AML-193 (cell line): ENCODE data around the gene POLR1A.

ENCODE experiments used
- DNase-seq, 2 experiments: peaks; one replicate each; lab custom pipeline; 2025; lab: John Stamatoyannopoulos, UW

POLR1A gene

DNA sequence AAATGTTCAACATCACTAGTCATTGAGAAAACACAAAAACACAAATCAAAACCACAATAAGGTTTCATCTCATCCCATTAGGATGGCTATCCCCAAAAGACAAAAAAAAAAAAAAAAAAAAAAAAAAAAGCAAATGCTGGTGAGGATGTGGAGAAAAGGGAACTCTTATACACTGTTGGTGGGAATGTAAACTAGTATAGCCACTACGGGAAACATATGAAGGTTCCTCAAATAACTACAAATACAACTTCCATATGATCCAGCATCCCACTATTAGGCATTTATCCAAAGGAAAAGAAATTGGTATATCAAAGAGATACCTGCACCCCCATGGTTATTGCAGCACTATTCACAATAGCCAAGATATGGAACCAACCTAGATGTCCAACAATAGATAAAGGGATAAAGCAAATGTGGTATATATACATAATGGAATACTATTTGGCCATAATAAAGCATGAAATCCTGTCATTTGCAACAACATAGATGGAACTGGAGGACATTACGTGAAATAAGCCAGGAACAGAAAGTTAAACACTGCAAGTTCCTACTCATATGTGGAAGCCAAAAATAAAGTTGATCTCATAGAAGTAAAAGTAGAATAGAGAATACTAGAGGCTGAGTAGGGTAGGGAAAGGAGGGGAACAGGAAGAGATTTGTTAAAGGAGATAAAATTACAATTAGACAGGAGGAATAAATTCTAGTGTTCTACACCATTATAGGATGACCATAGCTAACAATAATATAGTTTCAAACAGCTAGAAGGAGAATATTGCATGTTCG, 8.4 kb downstream of the POLR1A start:
- no peak for DNase-seq

DNA sequence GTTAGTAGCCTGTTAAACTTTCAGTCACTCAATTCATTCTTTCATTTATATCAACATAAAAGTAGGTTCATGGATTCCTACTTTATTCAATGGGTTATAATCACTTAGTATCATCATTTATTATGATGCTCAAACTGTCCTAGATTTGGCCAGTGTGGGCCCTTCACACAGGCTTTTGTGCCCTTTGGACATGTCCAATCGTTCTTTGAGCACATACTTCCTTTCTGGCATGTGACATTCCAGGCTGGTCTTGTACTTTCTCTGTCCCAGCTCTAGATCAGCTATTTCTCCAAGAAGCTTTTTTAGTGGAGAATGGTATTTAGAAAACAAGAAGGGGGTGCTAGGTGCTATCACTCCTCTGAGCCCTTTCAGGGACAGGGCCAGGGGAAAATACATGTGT, 11.5 kb downstream of the POLR1A start:
- DNase-seq: no peak

DNA sequence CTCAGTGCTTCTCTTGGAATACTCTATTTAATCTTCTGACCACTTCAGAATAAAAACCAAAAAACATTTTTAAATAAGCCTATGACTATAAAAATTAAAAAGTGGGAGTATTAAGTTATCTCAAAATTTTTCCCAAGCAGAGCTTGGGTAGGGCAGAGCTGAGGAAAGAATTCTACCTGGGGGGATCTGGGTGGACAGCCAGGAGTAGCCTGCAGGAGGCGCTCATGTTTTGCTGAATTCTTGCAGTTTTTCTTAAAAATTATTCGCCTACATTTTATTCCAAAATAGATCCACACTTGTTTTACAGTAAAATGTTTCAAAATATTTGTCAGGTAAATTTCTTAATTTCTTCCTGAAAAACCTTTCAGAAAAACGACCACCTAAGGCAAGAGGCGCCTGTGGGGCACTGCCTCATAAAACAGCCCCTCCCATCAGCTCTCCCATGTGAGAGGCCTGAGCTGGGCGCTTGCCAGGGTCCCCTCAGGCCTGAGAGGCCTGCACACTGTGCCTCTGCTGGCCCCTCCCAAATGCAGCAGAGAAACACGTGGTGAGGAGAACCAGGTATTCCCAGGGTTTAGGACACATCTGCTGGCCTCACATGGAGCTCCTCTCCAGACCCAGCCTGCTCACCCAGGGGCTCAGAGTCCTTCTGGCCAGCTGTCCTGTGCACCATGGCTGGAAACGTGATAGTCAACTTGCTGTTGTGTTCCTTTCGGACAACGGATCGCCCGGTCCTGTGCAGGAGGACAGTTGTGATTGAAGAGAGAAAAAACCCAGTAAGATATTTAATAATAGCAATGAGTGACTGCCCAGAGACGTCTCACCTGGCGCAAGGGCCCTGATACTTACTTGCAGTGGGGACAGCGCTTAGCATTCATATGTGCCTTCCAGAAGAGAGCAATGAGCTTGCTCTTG, 17.5 kb downstream of the POLR1A start:
- no peak for DNase-seq

DNA sequence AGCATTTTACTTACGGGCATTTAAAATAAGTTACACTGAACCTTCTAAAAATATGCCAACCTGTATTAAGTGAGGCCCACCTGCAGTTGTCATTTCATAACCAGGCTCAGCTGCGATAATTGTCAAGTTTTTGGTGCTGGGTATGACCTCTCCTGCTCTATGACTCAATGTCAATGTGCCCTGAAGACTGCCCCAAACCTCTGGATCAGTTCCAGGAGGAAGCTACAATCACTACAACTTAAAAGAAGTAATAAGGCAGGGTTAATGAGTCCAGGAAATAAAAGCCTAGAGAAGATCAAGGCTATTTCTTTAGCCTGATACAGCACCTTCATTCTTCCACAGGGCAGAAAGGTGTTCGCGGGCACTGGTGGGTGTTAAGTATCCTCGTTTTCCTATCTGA, 22.9 kb downstream of the POLR1A start:
- no peak for DNase-seq

DNA sequence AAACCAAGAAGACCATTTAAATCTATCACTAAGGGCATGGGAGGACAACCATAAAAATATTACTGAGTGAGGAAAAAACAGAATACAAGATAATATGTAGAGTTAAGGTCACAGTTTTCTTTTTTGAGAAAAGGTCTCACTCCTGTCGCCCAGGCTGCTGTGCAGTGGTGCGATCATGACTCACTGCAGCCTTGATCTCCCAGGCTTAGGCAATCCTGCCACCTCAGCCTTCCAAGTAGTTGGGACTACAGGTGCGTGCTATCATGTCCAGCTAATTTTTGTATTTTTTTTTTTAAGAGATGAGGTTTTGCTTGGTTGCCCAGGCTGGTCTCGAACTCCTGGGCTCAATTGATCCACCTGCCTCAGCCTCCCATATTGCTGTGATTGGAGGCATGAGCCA, 24.0 kb downstream of the POLR1A start:
- DNase-seq: no peak

DNA sequence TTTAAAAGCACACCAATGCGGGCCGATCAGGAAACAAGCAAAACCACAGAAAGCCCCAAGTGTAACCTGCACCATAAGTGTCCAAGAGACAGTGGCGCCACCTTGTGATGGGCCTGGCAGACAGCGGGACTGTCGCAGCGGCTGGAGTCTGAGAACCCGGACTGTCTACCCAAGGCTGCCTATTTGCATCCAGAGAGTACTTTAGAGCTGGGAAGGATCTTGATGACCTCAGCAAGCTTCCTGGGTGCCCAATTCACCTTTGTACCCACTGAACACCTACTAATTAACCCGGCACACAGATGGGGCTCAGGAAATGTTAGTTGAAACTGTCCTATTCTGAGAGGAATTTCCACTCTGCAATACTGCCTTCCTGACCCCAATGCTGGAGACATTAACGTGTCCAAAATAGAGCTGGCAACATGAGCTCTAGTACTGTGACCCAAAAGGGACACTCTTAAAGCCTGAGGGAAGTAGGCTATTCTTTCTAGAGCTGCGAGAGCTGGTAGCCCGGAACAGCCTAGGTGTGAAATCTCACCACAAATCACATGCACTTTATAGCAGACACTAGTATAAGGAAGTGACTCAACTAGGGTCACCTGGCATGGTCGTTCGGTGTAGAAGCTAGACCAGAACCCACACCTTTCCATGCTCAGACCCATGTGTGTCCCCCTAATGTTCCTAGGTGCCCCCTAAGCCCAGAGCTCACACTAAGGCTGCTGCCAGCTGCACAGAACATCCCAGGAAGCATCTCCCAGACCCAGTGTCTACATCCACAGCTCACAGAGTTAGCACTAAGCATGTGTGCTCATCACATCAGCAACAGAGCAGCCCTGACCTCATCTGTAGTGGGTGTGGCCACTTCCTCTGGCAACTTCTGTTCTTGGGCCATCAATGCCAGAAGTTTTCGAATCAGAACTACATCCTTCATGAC, 25.4 kb downstream of the POLR1A start:
- DNase-seq: peak; percentile 36 to 44

DNA sequence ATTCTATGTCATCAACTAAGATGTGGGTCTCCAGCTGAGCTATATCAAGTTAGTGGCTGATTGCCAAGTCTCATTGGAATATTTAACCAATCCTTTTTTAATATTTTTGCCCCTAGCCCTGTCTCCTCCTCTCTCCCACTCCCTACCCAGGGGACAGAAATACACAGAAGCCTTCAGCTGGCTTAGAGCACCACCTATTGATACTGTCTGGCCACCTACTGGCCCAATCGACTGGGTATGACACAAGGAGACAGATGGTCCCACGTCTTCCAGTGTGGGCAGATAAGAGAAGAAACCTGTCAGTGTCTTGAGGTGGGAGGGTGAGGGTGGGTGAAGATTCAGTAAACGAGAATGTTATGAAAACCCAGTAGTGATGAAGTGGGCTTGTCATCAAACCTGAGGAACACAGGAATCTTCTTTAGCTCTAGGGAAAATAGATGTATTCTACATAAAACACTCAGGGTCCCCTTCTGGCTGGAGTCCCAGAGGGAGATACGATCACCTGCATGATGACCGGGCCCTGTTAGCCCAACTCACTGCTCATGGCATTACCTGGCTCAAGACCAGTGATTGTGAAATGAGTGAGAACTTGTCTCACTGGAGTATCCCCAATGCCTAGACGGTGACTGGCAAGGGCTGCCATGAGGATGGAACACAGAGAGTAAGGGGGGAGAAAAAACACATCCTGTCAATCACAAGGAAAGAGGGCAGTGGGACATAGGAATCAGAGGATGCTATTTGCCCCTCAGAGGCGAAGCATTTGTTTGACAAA, 26.7 kb downstream of the POLR1A start:
- DNase-seq: peak; percentile 12 to 28

DNA sequence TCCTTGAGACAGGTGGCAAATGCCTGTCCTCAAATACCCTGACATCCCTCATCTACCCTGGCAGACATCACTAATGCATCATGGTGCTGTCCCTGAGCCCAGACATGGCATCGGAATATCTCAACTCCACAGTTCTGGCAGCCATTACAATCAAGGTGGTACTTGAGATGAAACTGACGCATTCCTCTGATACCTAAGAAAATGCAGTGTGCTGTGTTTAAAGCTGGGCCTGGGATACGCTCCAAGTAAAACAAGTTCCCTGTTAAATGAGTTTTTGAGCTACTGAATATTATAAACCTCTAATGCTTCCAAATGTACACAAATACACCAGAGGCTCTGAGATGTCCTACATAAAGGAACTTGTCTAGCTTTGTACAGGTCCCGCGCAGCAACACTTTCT, 29.8 kb downstream of the POLR1A start:
- DNase-seq: no peak

DNA sequence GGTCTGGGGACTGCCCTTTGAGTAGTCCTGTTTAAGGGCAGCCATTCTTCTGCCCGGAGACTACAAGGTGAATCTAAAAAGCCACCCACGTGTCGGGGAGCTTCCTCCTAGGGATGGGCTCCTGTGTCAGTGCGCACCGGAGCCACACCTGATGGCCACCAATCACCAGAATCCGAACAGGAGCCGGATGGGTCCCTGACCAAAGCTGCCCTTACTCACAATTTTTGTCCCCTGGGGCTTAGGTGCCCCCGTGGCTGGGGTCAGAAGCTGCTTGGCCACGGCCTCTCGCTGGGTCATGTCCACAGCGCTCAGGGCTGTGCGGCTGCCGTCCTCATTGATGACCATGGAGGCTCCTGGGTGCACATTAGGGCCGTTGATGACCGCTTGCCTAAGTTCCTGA, 30.9 kb downstream of the POLR1A start:
- no peak for DNase-seq

DNA sequence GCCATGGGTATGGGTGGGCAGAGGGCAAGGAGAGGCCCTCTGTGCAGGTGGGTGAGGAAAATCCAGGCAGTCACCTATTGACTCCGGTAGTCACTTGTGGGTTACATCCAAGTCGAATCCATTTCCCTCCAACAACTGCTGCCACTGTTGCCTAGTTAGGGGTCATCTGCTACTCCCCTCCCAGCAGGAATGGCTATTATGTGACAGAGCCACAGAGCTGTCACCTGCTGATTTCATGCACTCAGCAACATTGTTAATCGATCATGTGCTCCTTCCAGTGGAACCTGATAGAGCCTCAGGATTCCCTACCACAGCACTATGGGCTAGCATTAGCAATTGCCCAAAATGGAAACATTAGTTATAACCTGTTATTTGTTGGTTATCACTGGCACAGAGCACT, 31.4 kb downstream of the POLR1A start:
- DNase-seq: no peak

DNA sequence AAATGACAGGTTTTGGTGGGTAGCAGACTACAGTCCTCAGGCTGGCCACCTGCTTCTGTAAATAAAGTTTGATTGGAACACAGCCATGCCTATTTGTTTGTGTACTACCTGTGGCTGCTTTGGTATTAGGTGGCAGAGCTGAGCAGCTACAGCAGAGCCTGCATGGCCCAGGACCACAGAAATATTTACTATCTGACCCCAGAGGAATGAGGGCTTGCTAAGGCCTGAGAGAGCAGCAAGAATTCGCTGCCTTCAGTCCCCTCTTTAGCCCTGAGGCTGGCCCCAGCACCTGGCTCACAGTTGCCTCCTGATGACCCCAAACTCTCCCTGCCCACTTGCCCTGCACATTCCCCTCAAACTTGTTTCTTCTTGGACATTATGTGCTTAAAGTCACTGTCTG, 32.5 kb downstream of the POLR1A start:
- no peak for DNase-seq

DNA sequence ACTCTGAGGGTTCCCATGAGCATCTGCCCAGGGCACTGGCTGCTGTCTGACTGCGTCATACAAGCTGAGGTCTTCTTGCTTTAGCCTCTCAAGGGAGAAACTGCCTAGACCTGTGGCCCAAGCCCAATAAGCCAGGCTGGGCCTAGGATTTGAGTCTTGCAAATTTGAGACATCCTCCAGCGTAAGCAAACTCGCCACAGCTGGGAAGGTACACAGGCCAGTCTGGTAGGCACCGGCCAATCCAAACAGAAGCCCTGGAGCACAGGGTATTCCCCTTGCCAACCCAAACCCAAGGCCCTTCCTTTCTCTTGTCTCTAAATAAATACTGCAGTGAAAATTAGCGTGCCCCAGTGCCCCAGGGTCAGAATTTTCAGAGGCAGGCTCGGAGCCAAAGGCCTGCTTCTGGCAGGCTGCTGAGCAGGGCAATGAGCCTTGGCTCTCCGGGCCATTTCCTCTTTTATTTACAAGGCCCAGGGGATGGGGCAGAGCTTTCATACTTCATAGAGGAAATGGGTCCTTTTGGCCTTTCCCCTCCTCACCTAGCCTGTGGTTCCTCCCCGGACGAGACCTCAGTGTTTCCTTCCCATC, 33.3 kb downstream of the POLR1A start:
- no peak for DNase-seq

DNA sequence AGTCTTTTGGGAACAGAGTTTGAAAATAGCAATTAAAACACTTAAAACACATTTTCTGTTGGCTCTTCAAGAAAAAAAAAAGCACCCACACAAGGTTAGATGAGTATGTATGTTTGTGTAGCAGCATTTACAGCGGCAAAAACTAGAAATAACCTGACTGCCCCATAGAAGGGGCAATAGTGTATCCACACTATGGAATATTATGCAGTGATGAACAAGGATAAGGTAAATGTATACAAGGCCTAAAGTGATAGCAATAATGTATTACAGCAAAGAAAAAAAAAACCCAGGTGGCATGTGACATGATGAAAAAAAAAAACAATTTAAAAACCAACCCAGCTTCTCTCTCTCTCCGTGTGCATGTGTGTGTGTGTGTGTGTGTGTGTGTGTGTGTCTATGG, 34.8 kb downstream of the POLR1A start:
- no peak for DNase-seq

DNA sequence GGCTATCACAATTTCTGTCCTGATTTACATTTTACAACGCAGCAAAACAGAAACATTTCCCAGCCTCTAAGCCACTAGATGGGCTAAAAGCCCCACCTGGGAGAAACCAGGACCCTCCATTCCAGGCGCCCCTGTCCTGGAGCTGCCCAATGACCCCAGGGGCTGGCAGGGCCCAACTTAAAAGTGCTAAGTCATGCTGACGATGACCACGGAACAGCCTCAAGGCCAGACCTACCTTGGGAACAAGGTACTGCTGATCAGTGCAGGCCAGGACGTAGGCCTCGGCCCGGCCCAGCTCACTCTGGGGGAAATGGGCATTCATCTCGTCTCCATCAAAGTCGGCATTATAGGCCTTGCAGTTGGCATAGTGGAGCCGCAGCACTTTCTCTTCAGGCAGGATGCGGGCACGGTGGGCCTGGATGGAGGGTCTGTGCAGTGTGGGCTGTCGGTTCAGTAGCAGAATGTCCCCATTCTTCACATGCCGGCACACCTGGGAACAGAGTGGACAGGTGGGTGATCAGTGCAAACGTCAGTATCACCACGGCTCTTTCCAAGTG, 35.8 kb downstream of the POLR1A start:
- no peak for DNase-seq

DNA sequence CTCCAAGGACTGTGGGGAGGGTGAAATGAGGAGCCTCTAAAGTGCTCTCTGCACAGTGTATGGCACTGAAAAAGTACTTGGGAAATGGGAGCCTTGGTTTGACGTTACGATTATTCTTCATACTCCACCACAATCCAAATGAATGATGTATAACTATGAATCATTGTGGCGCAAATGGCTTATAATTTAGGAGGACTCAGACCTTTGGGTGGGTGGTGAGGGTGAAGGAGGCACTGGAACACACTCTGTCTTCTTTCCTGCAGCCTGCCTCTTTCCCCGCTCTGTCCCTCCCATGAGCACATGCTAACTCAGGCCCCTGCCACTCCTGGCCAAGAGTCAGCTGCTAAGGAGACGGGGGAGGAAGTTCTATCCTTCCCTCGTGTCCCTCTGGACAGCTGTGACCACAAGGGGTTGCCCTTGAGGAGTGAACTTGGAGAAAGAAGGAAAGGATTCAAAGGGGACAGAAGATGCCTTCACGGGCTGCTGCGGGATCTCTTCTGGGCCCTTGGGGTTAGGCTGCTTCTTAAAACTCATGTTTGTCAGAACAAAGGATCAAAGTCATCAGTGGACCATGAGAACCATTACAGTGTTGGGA, 36.5 kb downstream of the POLR1A start:
- no peak for DNase-seq

DNA sequence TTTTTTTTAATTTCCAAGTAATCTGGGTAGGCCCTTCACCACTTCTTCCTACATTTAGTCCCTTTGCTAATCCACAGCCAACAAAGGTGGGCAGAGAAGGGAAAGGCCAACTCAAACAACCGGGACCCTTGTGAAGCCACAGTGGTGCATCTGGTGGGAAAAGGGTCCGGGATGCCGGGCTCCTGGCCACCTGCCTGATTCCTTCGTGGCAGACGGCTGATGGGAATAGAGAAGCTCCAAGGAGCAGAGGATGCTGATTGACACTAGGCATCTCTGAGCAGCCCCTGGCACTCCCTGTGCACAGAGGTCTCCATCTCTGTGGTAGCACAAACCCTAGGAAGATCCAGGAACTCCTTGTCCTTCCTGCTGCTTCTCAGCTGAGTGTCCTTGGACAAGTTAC, 37.0 kb downstream of the POLR1A start:
- DNase-seq: no peak

DNA sequence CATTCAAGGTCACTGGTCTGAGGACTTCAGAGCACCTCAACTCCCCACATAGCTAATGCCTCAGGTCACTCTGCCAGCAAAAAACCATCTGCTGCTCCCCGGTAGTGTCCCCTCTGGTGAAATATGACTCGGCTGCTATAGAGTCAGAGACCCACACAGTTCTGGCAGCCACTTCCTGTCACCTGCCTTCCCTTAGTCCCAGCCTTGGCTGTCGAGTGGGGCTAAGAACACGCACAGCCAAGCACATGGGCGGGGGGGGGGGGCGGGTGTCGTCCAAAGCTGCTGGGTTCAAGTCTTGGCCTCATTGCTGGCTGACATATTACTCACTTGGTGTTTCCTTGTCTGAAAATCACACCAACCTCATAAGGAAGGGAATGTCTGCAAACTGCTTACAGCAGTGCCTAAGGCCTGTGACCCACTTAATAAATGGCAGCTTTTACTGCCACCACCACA, 37.5 kb downstream of the POLR1A start:
- no peak for DNase-seq

DNA sequence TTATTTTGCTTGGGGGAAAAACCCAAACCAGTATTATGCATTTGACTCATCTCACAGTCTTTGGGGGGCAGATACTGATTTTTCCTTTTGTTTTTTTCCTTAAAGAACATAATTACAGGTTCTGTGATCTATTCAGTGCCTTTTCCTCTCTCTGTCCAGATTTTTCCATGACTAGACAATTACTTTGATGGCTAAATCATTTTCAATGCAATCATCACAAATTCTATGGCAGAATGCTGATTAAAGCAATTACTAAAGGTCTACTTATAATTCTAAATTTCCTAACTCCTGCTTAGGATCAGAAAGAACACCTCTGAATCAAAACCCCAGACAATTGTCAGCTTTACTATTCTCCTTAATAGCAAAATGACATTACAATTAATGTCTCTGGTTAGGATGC, 38.8 kb downstream of the POLR1A start:
- DNase-seq: no peak

DNA sequence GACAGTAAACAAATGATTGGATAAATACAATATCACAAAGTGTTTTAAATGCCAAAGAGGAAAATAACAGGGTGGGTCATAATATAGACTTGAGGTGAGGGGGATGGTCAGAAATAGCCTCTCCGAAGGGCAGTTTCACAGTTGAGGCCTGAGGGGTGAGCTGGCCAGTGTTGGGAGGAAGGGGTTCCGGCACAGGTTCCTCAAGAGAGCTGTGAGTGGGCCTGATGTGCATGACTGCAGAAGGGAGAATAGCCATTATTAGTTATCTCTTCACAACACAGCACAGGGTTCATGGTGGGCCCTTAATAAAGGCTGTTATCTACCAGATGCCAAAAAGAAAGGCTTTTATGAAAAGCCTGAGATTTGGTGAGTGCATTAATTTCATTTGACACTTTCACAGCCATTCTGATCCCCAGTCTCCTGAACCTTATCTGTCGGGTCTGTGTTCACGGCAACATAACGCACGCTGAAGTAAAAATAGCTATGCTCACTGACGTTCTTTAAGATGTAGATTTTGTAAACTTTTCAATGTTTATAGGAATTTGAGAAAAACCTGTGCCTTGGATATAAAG, 39.6 kb downstream of the POLR1A start:
- DNase-seq: no peak

DNA sequence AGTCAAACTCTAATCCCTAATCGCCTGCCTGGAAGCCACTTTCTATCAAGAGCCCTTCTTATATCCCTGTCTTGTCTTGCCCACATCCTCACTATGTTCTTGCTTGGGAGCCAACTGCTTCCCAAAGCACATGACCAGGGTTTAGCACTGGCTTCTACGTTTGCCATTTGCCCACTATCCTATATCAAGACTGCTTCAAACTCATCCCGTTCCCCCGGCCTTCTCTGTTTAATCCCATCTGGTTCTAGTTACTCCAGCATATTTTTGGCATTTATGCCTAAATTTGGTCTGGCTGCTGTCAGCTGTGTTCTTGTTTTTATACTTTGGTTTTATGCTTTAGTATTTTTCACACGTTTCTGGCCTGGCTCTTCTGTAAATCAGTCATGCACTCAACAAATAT, 40.2 kb downstream of the POLR1A start:
- no peak for DNase-seq
